GM21526 (cell line): Measurements from ENCODE around the gene PIK3AP1.
"Not testable (repeated sequence)": the region's sequence is repeated elsewhere in the genome, so short reads cannot be mapped to it uniquely, and the experiment has no call there.

ENCODE experiments used
- ATAC-seq: cut with Tn5 transposase; IDR thresholded peaks from one replicate; pipeline ENCODE4 v1.9.1; 2021; ENCODE audit warnings: moderate library complexity; ENCODE audit not compliant: unreplicated experiment, low FRiP score

Gene PIK3AP1

GRCh38 chr10:96548589-96548988, 171.7 kb downstream of the PIK3AP1 start:
- ATAC-seq, result no peak

- not testable (repeated sequence) for ATAC-seq
Observed at GRCh38 chr10:96545558-96545957, 174.8 kb downstream of the PIK3AP1 start.
